Measurements from ENCODE around the gene SH3TC1. TPM values are rescaled to one million over a fixed set of nuclear protein-coding genes. Genes with fewer than 3 reads are reported as not detected.

SH3TC1 gene
- total and polyA plus RNA-seq, 10 of the 15 experiments (the other 5 are each of a cell fraction or from before 2014, with no cell fraction given) = 0.19 to 47.0 (median 18.4) TPM

GRCh38 chr4:8272472-8273428 is 73.7 kb downstream of the SH3TC1 start (continued):
- TF ChIP-seq STAT3 (IDR thresholded peaks at IDR 0.05; ENCODE audit: low read depth, low read length) (no peak), ZBED1 (IDR thresholded peaks at IDR 0.05; ENCODE audit: borderline replicate concordance) (no peak)

GRCh38 chr4:8273450-8273849 is 74.4 kb downstream of the SH3TC1 start:
- Histone ChIP-seq H3K36me3 (ENCODE audit: control insufficient read depth in 2 of 2, insufficient read depth in 2 of 2, low read length in 1 of 2) (no peaks in the 10 kb centered on the region), H3K4me3 (no peak overlapping the region), H3K9ac (ENCODE audit: control insufficient read depth, insufficient read depth, low read length) (no peak overlapping the region), H3K27me3 (replicated peaks in 1 of 2; ENCODE audit: control insufficient read depth in 2 of 2, insufficient read depth in 2 of 2, low read length in 1 of 2) (peaks cover 2 to 10% of the 10 kb centered on the region in 2 experiments; a peak in 3 of 4 replicates), H2AFZ (ENCODE audit: control insufficient read depth, low read depth, low read length) (no peak overlapping the region), H3K27ac (ENCODE audit: control insufficient read depth, insufficient read depth) (no peak overlapping the region), H4K20me1 (ENCODE audit: control insufficient read depth, insufficient read depth) (no peaks in the 10 kb centered on the region), H3K4me2 (ENCODE audit: control insufficient read depth, insufficient read depth) (no peak overlapping the region), H3K79me2 (ENCODE audit: control insufficient read depth, insufficient read depth, low read length) (no peaks in the 10 kb centered on the region), H3K4me1 (ENCODE audit: control insufficient read depth, insufficient read depth, low read length) (no peaks in the 10 kb centered on the region), H3K9me3 (replicated peaks; ENCODE audit: control insufficient read depth, insufficient read depth, low read length) (no peaks in the 10 kb centered on the region)
- ChIA-PET RAD21 (ENCODE audit: unreplicated experiment) (no interaction called here), POLR2A (no interaction called here), SMC1A (ENCODE audit: uncharacterized antibody, unreplicated experiment) (no interaction called here), CTCF (no interaction called here)
- FAIRE-seq = no peak
- intact Hi-C loops (cut with micrococcal nuclease; ENCODE audit: unreplicated experiment) (no loop called here), in situ Hi-C loops (cut with MboI) (no loop called here)
- no peak for ATAC-seq
- TF ChIP-seq BCL11A (IDR thresholded peaks at IDR 0.05; ENCODE audit: low read depth, low read length) = no peak
- no peak for TF ChIP-seq POLR2AphosphoS2 (IDR thresholded peaks at IDR 0.05; ENCODE audit: low read depth, low read length)
- no peak for TF ChIP-seq MXI1 (IDR thresholded peaks at IDR 0.05; ENCODE audit: low read depth, low read length)
- no peak for TF ChIP-seq PAX5 (IDR thresholded peaks at IDR 0.05; ENCODE audit: borderline replicate concordance, low read depth, low read length)
- BruUV-seq (replicated peaks) = no TSS peak
- DNase-seq (ENCODE audit: low read depth, low spot score) = no peak
- WGBS (ENCODE audit: insufficient coverage, insufficient replicate concordance, low lambda C conversion rate, missing lambda C conversion rate) = 57% methylated on average over 7 of the region's 13 CpGs

All from GM12878 (cell line).